ENCODE data around the gene UBE2H. TPM values are rescaled to one million over a fixed set of nuclear protein-coding genes. Genes with fewer than 3 reads are reported as not detected.
A peak's percentile ranks its signal among the peaks of the same experiment; 100 is the strongest.

The UBE2H gene
- 109 TPM for polyA plus RNA-seq (2013, experiment 1 of 4)
- polyA plus RNA-seq (2013, experiment 2 of 4), result 104 TPM
- 74.6 TPM for polyA plus RNA-seq (2013, experiment 3 of 4)
- polyA plus RNA-seq (2013, experiment 4 of 4), result 82.6 TPM

DNA sequence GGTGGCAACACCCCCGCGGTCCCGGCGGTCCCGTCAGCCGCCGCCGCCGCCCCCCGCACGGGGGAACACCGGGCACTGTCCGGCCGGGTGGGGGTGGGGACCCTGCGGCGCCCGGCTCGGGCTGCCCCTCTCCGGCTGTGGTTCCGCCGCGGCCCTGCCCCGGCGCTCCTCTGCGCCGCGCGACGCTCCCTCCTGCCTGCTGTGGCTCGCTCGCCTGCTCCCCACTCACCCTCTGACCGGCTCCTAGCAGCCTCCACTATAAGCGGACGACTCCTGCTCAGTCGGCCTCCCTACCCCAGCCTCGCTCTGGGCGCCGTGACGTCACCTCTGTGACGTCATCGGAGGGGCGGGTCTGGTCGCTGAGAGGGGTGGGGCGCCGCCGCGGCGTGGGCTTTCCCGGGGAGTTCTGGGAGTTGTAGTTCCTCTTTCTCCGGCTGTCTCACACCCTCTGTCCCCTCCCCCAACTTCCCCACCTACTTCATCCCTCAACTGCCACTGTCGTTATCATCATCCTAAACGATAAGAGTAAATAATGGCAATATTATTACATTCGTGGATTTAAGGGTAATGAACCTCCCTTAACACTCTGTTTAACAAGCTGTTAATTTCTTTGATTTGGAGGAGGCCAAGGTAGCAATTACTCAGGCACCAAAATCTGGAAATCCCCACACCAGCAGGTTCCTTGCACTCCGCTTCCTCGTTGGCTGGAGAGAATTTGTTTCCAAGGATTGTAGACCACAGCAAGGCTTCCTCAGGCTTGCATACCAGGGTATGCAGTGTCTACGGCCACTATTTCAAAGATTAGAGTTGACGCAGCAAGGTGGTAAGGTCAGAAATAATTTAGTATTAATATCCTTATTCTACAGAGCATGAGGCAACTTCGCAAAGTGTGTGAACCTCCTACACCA, at the start of gene UBE2H:
TSS of gene UBE2H (minus strand) at position 308 of the 908 bp plus-strand sequence. CDS start 405 bp downstream, outside the sequence.
- WGBS, 2 experiments, result 6 to 7% methylated on average over 56 of the region's 58 CpGs

DNA sequence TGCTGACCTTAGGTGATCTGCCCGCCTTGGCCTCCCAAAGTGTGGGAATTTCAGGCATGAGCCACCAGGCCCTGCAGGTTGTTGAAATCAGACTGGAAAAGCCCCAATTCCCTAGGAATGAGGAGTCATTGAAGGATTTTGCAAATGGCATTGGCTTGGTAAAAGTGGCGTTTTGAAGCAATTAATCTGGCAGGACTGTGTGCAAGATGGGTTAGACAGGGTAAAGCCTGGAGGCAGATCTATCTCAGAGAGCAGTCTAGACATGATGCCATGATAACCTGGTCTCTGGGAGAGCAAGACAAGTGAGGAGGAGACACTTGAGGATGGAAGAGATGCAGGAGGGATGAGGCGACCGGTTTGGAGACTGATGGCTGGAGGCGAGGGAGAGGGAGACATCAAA, 45.7 kb upstream of the UBE2H start:
- H3K27ac ChIP-seq (ENCODE audit: insufficient read depth, low read depth, low read length, poor library complexity, severe bottlenecking), result no peak overlapping the region
- 92 to 94% methylated on average over 5 of the region's 5 CpGs for WGBS, 2 experiments
- no peaks in the 10 kb centered on the region for H3K36me3 ChIP-seq (ENCODE audit: control insufficient read depth, insufficient read depth, low read length)
- H3K27me3 ChIP-seq (ENCODE audit: control insufficient read depth, insufficient read depth, low read length, poor library complexity, severe bottlenecking), result no peaks in the 10 kb centered on the region
- H3K4me1 ChIP-seq (ENCODE audit: control insufficient read depth, insufficient read depth, low read length), result no peaks in the 10 kb centered on the region
- H3K4me3 ChIP-seq (ENCODE audit: insufficient read depth, low read depth, low read length), result no peak overlapping the region
- no peaks in the 10 kb centered on the region for H3K9me3 ChIP-seq (ENCODE audit: control insufficient read depth, low read length)

More for the DNA sequence above, at the start of gene UBE2H:
- peak within 1 kb of the TSS; percentile 99 for H3K27ac ChIP-seq (ENCODE audit: insufficient read depth, low read depth, low read length, poor library complexity, severe bottlenecking)
- no peaks in the 10 kb centered on the region for H3K27me3 ChIP-seq (ENCODE audit: control insufficient read depth, insufficient read depth, low read length, poor library complexity, severe bottlenecking)
- H3K4me1 ChIP-seq (ENCODE audit: control insufficient read depth, insufficient read depth, low read length), result peaks cover 11% of the 10 kb centered on the region
- H3K4me3 ChIP-seq (ENCODE audit: insufficient read depth, low read depth, low read length), result peak within 1 kb of the TSS; percentile 55
- H3K36me3 ChIP-seq (ENCODE audit: control insufficient read depth, insufficient read depth, low read length), result no peaks in the 10 kb centered on the region
- H3K9me3 ChIP-seq (ENCODE audit: control insufficient read depth, low read length), result no peaks in the 10 kb centered on the region

DNA sequence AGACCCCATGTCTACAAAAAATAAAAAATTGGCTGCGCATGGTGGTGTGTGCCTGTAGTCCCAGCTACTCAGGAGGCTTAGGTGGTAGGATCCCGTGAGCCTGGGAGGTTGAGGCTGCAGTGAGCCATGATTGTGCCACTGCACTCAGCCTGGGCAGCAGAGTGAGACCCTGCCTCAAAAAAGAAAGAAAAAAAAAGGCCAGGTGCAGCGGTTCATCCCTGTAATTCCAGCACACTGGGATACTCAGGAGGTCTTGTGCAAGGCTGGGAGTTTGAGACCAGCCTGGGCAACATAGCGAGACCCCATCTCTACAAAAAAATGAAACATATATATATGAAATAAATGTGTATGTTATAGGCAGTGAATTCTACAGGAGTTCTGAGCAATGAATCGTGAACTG, 44.5 kb upstream of the UBE2H start:
- Histone ChIP-seq H3K27me3 (ENCODE audit: control insufficient read depth, insufficient read depth, low read length, poor library complexity, severe bottlenecking) (no peaks in the 10 kb centered on the region), H3K4me3 (ENCODE audit: insufficient read depth, low read depth, low read length) (no peak overlapping the region), H3K9me3 (ENCODE audit: control insufficient read depth, low read length) (no peaks in the 10 kb centered on the region), H3K4me1 (ENCODE audit: control insufficient read depth, insufficient read depth, low read length) (no peaks in the 10 kb centered on the region), H3K36me3 (ENCODE audit: control insufficient read depth, insufficient read depth, low read length) (no peaks in the 10 kb centered on the region), H3K27ac (ENCODE audit: insufficient read depth, low read depth, low read length, poor library complexity, severe bottlenecking) (no peak overlapping the region)
- WGBS, 2 experiments, result 65 to 76% methylated on average over 4 to 5 of the region's 5 CpGs

DNA sequence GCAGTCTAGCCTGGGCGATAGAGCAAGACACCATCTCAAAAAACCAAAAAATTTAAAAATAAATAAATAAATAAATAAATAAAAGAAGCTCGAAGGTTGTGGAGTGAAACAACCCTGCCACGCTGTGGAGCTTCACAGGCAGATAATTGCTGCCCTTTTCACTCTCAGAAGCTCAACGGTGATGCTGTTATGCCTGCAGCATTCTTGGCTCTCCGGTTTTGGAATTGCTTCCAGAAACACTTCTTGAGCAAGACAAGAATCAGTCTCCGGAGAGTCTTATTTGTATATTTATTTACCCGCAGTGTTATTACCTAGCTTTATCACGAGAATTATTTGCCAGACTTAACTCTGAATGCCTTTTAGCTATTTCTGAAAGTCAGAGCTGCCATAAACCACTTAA, 40.5 kb upstream of the UBE2H start:
- no peak overlapping the region for H3K27ac ChIP-seq (ENCODE audit: insufficient read depth, low read depth, low read length, poor library complexity, severe bottlenecking)
- H3K27me3 ChIP-seq (ENCODE audit: control insufficient read depth, insufficient read depth, low read length, poor library complexity, severe bottlenecking), result no peaks in the 10 kb centered on the region

DNA sequence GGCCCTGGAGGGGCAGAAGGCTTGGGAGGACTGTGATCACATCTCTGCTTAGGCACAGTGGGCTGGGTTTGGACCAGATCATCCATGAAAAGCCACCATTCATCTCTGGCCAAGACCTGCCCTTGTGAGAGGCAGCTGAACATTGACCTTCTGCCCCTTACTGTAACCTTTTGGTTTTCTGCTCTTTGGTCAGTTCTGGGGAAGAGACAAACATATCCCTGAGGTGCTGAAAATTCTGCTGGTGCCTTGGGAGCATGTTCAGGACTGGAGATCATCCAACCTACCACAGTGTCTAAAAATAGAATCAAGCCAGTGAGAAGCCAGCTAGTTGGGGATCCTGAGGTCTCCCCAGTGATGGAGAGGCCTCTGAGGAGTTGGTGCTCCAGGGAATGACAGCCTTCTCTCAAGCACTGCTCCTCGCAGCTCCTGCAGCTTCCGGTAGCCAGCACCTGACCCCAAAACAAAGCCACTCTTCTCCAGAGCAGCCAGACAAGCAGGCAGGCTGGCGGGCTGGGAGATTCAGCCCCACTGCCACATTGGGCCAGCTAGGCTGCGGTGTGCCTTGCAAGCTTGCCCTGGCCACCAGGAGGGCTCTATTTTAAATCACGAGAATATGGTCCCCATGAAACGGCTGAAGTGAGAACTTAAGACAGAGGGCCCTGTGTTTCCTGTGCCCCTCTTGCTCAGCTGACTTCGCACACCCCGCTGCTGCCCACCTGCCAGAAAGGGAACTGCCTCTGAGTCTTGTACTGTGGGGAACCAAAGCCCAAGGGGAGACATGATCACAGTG, 37.8 kb upstream of the UBE2H start:
- H3K36me3 ChIP-seq (ENCODE audit: control insufficient read depth, insufficient read depth, low read length), result no peaks in the 10 kb centered on the region
- no peaks in the 10 kb centered on the region for H3K4me1 ChIP-seq (ENCODE audit: control insufficient read depth, insufficient read depth, low read length)
- no peak overlapping the region for H3K4me3 ChIP-seq (ENCODE audit: insufficient read depth, low read depth, low read length)
- H3K27ac ChIP-seq (ENCODE audit: insufficient read depth, low read depth, low read length, poor library complexity, severe bottlenecking), result no peak overlapping the region
- 86 to 87% methylated on average over 8 of the region's 8 CpGs for WGBS, 2 experiments
- no peaks in the 10 kb centered on the region for H3K27me3 ChIP-seq (ENCODE audit: control insufficient read depth, insufficient read depth, low read length, poor library complexity, severe bottlenecking)
- H3K9me3 ChIP-seq (ENCODE audit: control insufficient read depth, low read length), result no peaks in the 10 kb centered on the region

More for the DNA sequence above, 40.5 kb upstream of the UBE2H start:
- 93 to 97% methylated on average over 7 of the region's 8 CpGs for WGBS, 2 experiments
- H3K4me3 ChIP-seq (ENCODE audit: insufficient read depth, low read depth, low read length), result no peak overlapping the region
- no peaks in the 10 kb centered on the region for H3K9me3 ChIP-seq (ENCODE audit: control insufficient read depth, low read length)
- no peaks in the 10 kb centered on the region for H3K4me1 ChIP-seq (ENCODE audit: control insufficient read depth, insufficient read depth, low read length)
- no peaks in the 10 kb centered on the region for H3K36me3 ChIP-seq (ENCODE audit: control insufficient read depth, insufficient read depth, low read length)

DNA sequence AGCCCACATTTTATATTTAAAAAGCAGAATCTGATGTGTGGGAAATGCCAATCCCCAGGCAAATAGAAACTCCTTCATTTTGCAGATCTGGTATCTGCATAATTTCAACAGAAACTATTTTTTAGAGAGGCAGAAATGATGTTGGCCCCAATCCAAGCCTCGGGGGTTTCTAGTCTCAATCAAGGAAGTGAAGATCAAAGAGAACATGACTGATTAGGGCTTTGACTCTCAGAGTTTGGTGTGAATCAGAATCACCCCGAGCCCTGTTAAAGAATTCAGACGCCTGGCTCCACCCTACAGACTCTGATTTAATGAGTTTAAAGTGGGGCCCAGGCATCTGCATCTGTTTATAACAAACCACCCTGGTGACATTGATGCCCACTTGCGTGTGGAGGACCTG, 36.7 kb upstream of the UBE2H start:
- WGBS, 2 experiments, result 59 to 61% methylated on average over 4 of the region's 4 CpGs
- Histone ChIP-seq H3K9me3 (ENCODE audit: control insufficient read depth, low read length) (no peaks in the 10 kb centered on the region), H3K36me3 (ENCODE audit: control insufficient read depth, insufficient read depth, low read length) (no peaks in the 10 kb centered on the region), H3K27ac (ENCODE audit: insufficient read depth, low read depth, low read length, poor library complexity, severe bottlenecking) (no peak overlapping the region), H3K27me3 (ENCODE audit: control insufficient read depth, insufficient read depth, low read length, poor library complexity, severe bottlenecking) (no peaks in the 10 kb centered on the region), H3K4me3 (ENCODE audit: insufficient read depth, low read depth, low read length) (no peak overlapping the region), H3K4me1 (ENCODE audit: control insufficient read depth, insufficient read depth, low read length) (no peaks in the 10 kb centered on the region)

DNA sequence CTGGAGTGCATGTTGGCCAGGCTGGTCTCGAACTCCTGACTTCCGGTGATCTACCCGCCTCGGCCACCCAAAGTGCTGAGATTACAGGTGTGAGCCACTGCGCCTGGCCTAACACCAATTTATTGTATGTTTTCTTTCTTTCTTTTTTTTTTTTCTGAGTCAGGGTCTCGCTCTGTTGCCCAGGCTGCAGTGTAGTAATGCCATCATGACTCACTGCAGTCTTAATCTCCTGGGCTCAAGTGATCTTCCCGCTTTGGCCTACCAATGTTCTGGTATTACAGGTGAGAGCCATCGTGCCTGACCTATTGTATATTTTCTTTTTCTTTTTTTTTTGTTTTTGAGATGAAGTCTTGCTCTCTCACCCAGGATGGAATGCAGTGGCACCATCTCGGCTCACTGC, 33.8 kb upstream of the UBE2H start:
- no peaks in the 10 kb centered on the region for H3K4me1 ChIP-seq (ENCODE audit: control insufficient read depth, insufficient read depth, low read length)
- no peaks in the 10 kb centered on the region for H3K27me3 ChIP-seq (ENCODE audit: control insufficient read depth, insufficient read depth, low read length, poor library complexity, severe bottlenecking)
- 94 to 95% methylated on average over 8 to 9 of the region's 9 CpGs for WGBS, 2 experiments
- no peaks in the 10 kb centered on the region for H3K9me3 ChIP-seq (ENCODE audit: control insufficient read depth, low read length)
- H3K4me3 ChIP-seq (ENCODE audit: insufficient read depth, low read depth, low read length), result no peak overlapping the region
- no peak overlapping the region for H3K27ac ChIP-seq (ENCODE audit: insufficient read depth, low read depth, low read length, poor library complexity, severe bottlenecking)
- H3K36me3 ChIP-seq (ENCODE audit: control insufficient read depth, insufficient read depth, low read length), result no peaks in the 10 kb centered on the region

DNA sequence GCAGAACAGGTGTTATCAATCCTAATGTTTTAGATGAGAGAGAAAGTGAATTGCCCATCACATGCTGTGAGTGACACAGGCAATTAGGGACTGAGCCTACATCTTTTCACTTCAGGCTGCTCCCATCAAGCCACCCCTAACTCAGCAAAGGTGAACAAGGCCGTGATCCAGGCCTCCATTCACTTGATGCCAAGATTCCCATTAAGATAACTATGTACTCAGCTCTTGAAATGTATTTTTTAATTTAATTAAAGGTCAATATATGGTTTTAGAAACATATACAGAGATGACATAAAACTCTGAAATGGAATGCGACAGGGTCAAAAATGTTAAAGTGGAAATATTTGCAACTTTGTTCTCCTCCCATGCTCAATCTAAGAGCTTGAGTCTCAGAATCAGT, 27.9 kb upstream of the UBE2H start:
- WGBS, 2 experiments, result 86 to 92% methylated on average over 2 of the region's 2 CpGs
- Histone ChIP-seq H3K9me3 (ENCODE audit: control insufficient read depth, low read length) (no peaks in the 10 kb centered on the region), H3K27ac (ENCODE audit: insufficient read depth, low read depth, low read length, poor library complexity, severe bottlenecking) (no peak overlapping the region), H3K4me3 (ENCODE audit: insufficient read depth, low read depth, low read length) (no peak overlapping the region), H3K27me3 (ENCODE audit: control insufficient read depth, insufficient read depth, low read length, poor library complexity, severe bottlenecking) (no peaks in the 10 kb centered on the region), H3K4me1 (ENCODE audit: control insufficient read depth, insufficient read depth, low read length) (no peaks in the 10 kb centered on the region), H3K36me3 (ENCODE audit: control insufficient read depth, insufficient read depth, low read length) (no peaks in the 10 kb centered on the region)

DNA sequence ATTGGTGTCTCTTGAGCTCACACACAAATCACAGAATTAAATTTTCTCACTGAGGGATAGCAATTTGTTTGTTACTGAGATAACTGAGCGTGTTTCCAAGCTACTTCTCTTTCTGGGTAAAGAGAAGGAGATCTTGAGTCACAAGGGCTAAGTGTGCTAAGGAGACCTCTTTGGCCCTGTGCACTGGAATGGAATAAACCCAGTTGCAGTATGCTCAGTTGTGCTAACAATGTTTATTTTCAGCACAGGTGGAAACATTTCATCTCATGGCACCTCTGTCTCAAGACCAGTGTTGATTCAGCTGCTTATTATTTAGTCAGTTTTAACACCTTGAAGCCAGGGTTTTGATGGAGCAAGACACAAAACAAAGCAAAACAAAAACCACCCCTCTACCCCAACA, 22.5 kb upstream of the UBE2H start:
- Histone ChIP-seq H3K27me3 (ENCODE audit: control insufficient read depth, insufficient read depth, low read length, poor library complexity, severe bottlenecking) (no peaks in the 10 kb centered on the region), H3K4me3 (ENCODE audit: insufficient read depth, low read depth, low read length) (no peak overlapping the region), H3K36me3 (ENCODE audit: control insufficient read depth, insufficient read depth, low read length) (no peaks in the 10 kb centered on the region), H3K27ac (ENCODE audit: insufficient read depth, low read depth, low read length, poor library complexity, severe bottlenecking) (no peak overlapping the region), H3K9me3 (ENCODE audit: control insufficient read depth, low read length) (no peaks in the 10 kb centered on the region), H3K4me1 (ENCODE audit: control insufficient read depth, insufficient read depth, low read length) (no peaks in the 10 kb centered on the region)
- 92 to 96% methylated on average over 1 of the region's 1 CpG for WGBS, 2 experiments

DNA sequence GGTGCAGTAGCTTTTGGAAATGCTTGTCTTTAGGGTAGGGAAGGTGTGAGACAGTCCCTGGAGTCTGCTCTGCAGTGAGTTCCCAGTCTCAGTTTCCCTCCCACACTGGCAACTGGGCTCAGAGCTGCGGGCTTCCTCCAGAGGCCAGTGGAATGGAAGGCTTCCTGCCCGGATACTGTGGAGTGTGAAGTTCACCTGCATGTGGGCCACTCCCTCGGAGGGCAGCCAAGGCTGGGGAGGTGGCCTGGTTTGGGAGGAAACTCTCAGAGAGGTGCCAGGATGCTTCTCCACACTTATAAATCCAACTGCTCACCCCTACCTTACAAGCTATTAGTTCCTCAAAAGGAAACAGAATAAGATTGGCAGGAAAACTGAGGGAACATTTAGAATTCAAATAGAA, 18.1 kb upstream of the UBE2H start:
- Histone ChIP-seq H3K27ac (ENCODE audit: insufficient read depth, low read depth, low read length, poor library complexity, severe bottlenecking) (no peak overlapping the region), H3K9me3 (ENCODE audit: control insufficient read depth, low read length) (no peaks in the 10 kb centered on the region), H3K4me1 (ENCODE audit: control insufficient read depth, insufficient read depth, low read length) (no peaks in the 10 kb centered on the region), H3K4me3 (ENCODE audit: insufficient read depth, low read depth, low read length) (no peak overlapping the region), H3K27me3 (ENCODE audit: control insufficient read depth, insufficient read depth, low read length, poor library complexity, severe bottlenecking) (no peaks in the 10 kb centered on the region), H3K36me3 (ENCODE audit: control insufficient read depth, insufficient read depth, low read length) (no peaks in the 10 kb centered on the region)
- 81 to 95% methylated on average over 3 of the region's 3 CpGs for WGBS, 2 experiments

Data from ectodermal cell (in vitro differentiated cells).